Activated CD4-positive, CD25-positive, alpha-beta regulatory T cell treated with anti-CD3 and anti-CD28 coated beads, Interleukin-2, amount 50 U/mL, for 24 hours (primary cell): ENCODE results near the gene PNPLA5.

ENCODE experiments used
- ATAC-seq, 2 donors: fragments of 150-1000 bp; cut with Tn5 transposase; one replicate each; pipeline ENCODE4 v1.10.0; 2021; ENCODE audit warnings: mild to moderate bottlenecking in 1 of 2, moderate library complexity in 1 of 2

The PNPLA5 gene

DNA sequence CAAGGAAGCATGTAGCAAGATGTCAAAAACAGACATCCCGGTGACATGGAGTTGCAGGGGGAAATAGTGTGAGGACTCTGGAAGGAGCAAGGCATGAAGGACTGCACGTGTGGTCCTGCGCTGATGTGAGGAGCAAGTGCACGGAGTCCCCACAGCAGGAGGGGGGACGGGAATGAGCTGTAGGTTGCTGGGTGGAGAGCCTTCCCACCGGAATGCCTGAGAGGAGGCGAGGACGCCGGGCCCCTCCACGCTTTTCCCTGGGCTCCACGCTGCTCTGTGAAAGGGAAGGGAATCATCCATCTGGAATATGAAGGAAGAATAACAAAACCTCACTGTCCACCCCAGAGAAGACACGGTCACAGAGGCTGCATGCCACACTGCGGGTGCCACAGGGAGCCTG lies 56.1 kb downstream of the PNPLA5 start:
- ATAC-seq: no peak

DNA sequence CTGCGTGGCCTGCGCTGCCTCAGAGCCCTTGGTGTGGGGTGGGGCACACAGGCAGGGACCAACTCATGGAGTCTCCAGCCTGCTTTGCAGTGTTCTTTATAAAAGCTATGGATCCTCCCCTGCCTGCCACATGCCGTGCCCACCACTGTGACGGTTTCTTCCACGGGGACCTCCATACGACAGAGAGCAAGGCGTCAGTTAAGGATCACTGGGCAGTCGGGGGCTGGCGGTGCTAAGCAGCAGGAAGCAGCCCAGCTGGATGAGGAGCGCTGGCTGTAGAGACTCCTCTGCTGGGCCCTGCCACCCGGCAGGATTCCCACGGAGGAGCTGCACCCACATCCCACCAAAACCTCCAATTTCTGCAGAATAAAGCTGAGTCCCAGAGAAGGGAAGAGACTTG lies 56.6 kb downstream of the PNPLA5 start:
- no peak for ATAC-seq

DNA sequence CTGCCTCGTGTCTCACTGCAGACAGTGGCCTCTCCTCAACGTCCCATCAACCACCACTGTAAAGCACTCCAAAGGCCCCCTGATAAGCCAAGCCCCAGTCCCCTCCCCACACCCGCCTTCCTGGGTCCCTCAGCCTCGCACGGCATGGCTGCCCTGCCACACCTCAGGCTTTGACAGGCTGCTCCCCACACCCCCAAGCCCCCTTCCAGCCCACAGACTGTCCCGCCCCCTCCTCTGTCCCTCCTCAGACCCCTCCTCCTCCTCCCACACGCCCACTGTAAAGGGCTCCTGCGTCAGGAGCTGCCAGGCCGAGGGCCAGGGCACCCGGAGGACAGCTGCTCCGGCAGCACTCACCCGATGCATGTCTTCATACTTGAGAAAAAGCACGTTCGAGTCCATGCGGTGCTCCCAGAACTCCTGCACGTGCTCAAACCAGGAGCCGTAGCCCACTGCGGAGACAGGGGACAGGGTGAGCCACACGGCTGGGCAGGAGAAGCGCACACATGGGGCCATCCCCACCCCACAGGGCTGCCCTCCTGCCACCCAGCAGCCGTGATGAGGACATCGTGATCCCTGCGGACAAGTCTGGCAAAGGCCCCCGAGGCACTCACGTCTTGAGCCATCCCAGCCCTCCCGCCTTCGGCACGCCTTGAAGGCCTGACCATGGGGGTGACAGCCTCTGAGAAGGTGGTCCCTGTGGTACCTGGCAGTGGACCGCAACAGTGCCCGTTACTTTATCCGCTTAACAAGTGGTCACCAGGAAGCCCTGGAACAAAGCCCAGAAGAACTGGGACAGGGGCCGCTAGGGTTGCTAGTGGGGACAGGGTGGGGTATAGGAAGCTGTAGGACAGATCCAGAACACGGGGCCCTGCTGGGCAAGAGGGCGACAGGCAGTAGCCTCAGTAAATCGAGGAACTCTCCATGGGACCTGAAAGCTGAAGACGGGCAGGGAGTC lies 58.2 kb downstream of the PNPLA5 start:
- no peak for ATAC-seq

DNA sequence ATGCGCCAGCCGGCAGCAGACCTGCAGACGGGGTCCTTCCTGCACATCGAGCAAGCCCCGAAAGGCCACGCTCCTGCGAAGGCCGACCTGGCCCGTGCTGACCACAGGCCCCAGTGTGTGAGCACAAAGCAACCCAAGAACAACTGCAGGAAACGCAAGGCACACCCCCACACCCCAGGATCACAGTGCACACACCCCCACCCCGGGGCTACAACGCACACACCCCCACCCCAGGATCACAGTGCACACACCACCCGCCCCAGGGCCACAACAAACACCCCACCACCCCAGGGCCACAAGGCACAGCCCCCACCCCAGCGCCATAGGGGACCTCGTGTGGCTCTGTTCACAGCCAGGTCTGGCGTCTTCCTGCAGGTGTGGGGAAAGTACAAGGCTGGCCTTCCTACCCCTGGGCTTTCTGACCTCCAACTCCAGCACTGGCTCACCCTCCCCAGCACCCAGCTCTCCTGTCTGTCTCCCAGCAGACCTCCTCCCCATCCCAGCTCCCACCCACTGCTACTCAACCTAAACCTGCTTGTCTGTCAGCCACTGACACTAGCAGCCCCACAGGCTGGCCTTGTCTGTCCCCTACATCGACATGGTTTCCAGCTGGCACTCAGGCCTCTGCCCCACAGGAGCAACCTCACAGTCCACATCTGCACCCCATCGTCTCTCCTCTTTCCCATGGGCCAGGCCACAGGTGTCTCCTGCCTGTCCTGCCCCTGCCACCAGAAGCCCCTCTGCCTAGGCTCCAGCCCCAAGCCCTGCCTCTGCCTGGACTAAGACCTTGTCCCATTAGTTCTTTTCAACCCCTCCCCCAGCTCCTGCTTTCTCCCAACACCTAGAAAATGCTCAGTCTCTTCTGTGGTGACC lies 59.2 kb downstream of the PNPLA5 start:
- ATAC-seq: no peak

DNA sequence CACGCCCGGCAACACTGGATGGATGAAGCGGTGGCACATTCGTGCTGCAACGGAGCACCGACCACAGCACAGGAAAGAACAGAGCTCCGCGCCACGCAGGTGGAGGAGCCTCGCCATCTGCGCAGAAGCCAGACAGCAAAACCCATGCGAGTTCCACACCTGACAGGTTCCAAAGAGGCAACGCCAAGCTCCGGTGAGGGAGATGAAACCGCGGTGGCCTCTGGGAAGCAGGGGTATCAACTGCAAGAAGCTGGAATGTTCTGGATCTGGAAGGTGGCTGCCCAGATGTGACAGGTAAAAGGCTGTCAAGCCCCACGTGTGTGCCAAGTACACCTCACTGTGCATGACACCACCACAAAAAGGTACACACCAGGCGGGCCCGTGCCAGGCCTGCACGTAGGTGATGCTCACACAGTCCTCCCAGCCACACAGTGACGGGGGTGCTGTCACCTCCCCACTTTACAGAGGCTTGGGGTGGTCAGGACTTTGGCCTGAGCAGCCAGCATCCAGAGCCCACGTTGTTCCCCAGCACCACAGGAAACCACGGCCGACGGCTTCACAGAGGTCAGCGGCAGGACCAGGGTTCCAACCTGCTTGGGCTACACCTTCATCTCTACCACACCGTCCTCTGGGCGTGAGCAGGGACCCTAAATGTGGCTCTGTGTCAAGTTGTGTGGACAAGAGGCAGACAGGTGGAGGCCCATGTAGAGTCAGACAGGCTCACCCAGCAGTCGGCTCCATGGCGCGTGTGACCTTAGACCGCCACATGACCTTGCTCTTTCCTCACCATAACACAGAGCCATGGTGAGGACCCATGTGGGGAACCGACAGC lies 60.0 kb downstream of the PNPLA5 start:
- no peak for ATAC-seq

DNA sequence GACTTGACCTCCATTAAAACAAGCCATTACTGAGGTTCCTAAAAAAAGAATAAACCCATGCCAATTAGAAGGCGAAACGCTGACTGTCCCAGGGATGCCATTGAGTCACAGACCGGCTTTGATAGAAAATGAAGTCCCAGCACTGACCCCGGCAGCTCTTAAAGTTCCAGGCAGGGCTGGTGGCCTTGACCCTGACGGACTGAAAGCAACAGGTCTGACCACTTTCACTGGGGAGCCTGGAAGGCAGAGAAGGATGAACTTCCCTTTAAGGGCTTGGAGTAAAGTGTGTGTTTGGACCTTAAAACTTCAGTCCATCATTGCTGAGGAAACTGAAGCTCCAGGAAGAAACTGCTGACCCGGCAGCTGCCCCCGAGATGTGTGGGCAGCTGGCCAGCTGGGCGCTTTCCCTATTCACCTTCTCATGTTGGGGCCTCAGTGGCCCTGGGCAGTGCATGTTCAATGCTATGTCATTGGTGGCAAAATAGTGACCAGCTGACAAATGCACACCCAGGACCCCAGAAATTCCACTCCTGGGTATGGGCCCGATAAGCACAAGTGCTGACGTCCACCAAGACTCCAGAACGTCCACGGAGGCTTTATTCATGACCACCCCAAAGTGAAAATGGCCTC lies 60.8 kb downstream of the PNPLA5 start:
- no peak for ATAC-seq

DNA sequence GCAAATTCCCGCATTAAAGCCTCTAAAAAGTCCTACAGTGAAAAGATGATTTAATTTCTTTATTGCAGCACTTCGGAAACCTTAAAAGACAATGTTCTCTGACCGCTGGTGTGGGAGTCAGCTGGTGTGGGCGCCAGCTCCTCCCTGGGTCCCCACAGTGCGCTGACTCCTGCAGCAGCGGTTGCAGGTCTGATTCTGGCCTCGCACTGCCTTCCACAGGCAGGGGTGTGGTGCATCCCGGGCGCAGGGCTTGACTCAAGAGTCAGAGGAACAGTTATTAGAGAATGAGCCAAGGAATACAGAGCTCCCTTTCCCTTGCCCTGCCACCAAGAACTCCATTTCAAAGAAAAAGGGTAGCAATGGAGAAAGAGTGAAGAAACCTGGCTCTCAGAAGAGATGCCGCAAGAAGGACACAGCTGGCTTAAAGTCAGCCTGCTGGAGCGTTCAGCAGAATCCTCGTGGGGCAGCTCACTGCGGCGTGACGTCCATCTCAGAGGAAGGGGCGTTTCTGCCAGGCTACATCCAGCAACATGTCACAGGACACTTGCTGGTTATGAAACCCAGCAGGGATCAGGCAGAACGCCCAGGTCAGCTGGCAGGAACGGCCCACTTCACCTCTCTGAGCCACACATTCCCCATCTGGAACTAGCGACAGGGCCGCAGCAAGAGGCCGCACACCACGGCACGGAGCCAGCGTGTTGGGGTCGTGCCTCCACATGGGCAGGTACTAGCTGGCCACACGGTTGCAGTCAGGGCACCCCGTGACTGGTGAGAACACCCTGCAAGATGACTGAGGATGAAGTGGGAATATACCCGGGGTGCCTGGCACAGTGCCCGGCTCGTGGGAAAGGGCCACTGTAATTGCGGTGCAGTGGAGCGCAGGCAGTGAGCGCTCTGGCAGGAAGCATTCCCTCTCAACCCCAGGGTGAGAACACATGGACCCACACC lies 61.6 kb downstream of the PNPLA5 start:
- ATAC-seq: no peak
